Activated naive CD4-positive, alpha-beta T cell treated with anti-CD3 and anti-CD28 coated beads, Interleukin-2, amount 10 ng/mL, durations not matched to agents 7 days and 5 days (primary cell): ENCODE measurements around the gene SETBP1.
"Not testable (repeated sequence)": the region's sequence is repeated elsewhere in the genome, so short reads cannot be mapped to it uniquely, and the experiment has no call there.

Experiments used
- CTCF ChIA-PET: fragments of 350-600 bp; sonication (Branson Sonifier 250); formaldehyde crosslinking; loops from one replicate; lab custom pipeline; 2021; ENCODE audit warnings: antibody characterized with exemption; lab: Charles Lee
- DNase-seq: peaks from one replicate; pipeline ENCODE4 v3.0.0-alpha.2; 2020
- H3K27ac Mint-ChIP-seq: one replicate; pipeline ENCODE4 v1.8.0; 2021; ENCODE audit warnings: mild to moderate bottlenecking, moderate library complexity, mixed read lengths
- H3K27me3 Mint-ChIP-seq: one replicate; pipeline ENCODE4 v1.8.0; 2021; ENCODE audit warnings: mild to moderate bottlenecking, mixed read lengths
- H3K36me3 Mint-ChIP-seq: one replicate; pipeline ENCODE4 v1.8.0; 2021; ENCODE audit warnings: mixed read lengths
- H3K4me1 Mint-ChIP-seq: one replicate; pipeline ENCODE4 v1.8.0; 2021; ENCODE audit warnings: mixed read lengths
- H3K4me3 Mint-ChIP-seq: one replicate; pipeline ENCODE4 v1.8.0; 2021; ENCODE audit warnings: mild to moderate bottlenecking, moderate library complexity, mixed read lengths
- H3K9me3 Mint-ChIP-seq: one replicate; pipeline ENCODE4 v1.8.0; 2021; ENCODE audit warnings: mixed read lengths

The SETBP1 gene

GRCh38 chr18:44705075-44705675 is 24.5 kb downstream of the SETBP1 start:
- CTCF ChIA-PET: no interaction called here
- no peak for DNase-seq
- Mint-ChIP-seq H3K4me3 (no peak overlapping the region), H3K27me3 (peaks cover 65% of the 10 kb centered on the region), H3K9me3 (no peaks in the 10 kb centered on the region), H3K4me1 (peaks cover 8% of the 10 kb centered on the region), H3K36me3 (no peaks in the 10 kb centered on the region), H3K27ac (no peak overlapping the region)

GRCh38 chr18:44708451-44709083 is 27.9 kb downstream of the SETBP1 start:
- peaks cover 72% of the 10 kb centered on the region for H3K27me3 Mint-ChIP-seq
- no peaks in the 10 kb centered on the region for H3K36me3 Mint-ChIP-seq
- CTCF ChIA-PET: no interaction called here
- no peak overlapping the region for H3K27ac Mint-ChIP-seq
- no peaks in the 10 kb centered on the region for H3K9me3 Mint-ChIP-seq
- DNase-seq: no peak
- peaks cover 15% of the 10 kb centered on the region for H3K4me1 Mint-ChIP-seq
- H3K4me3 Mint-ChIP-seq: no peak overlapping the region

- CTCF ChIA-PET: no interaction called here
- Mint-ChIP-seq H3K4me3 (no peak overlapping the region), H3K4me1 (peaks cover 15% of the 10 kb centered on the region), H3K27me3 (peaks cover 67% of the 10 kb centered on the region), H3K27ac (peak overlapping the region; percentile 37), H3K36me3 (no peaks in the 10 kb centered on the region), H3K9me3 (no peaks in the 10 kb centered on the region)
- no peak for DNase-seq
Observed at GRCh38 chr18:44709307-44710126, 28.8 kb downstream of the SETBP1 start.

GRCh38 chr18:44710931-44711330 is 30.2 kb downstream of the SETBP1 start:
- Mint-ChIP-seq H3K36me3 (no peaks in the 10 kb centered on the region), H3K27ac (no peak overlapping the region), H3K4me3 (no peak overlapping the region), H3K9me3 (no peaks in the 10 kb centered on the region), H3K27me3 (peaks cover 73% of the 10 kb centered on the region), H3K4me1 (peaks cover 15% of the 10 kb centered on the region)
- CTCF ChIA-PET: no interaction called here
- no peak for DNase-seq

- H3K36me3 Mint-ChIP-seq: peaks cover 2% of the 10 kb centered on the region
- H3K4me1 Mint-ChIP-seq: peaks cover 24% of the 10 kb centered on the region
- H3K9me3 Mint-ChIP-seq: no peaks in the 10 kb centered on the region
- DNase-seq: no peak
- H3K4me3 Mint-ChIP-seq: no peak overlapping the region
- H3K27ac Mint-ChIP-seq: no peak overlapping the region
- H3K27me3 Mint-ChIP-seq: peaks cover 76% of the 10 kb centered on the region
- CTCF ChIA-PET: no interaction called here
Observed at GRCh38 chr18:44712025-44712424, 31.3 kb downstream of the SETBP1 start.

- H3K4me3 Mint-ChIP-seq: no peak overlapping the region
- peaks cover 2% of the 10 kb centered on the region for H3K36me3 Mint-ChIP-seq
- CTCF ChIA-PET: no interaction called here
- no peak for DNase-seq
- H3K9me3 Mint-ChIP-seq: no peaks in the 10 kb centered on the region
- H3K27ac Mint-ChIP-seq: no peak overlapping the region
- peaks cover 35% of the 10 kb centered on the region for H3K4me1 Mint-ChIP-seq
- H3K27me3 Mint-ChIP-seq: peaks cover 74% of the 10 kb centered on the region
Observed at GRCh38 chr18:44713435-44713834, 32.7 kb downstream of the SETBP1 start.

GRCh38 chr18:44714376-44714775 is 33.7 kb downstream of the SETBP1 start:
- peaks cover 71% of the 10 kb centered on the region for H3K27me3 Mint-ChIP-seq

GRCh38 chr18:44715245-44715644 is 34.6 kb downstream of the SETBP1 start:
- Mint-ChIP-seq H3K36me3 (peaks cover 2% of the 10 kb centered on the region), H3K9me3 (no peaks in the 10 kb centered on the region), H3K27ac (no peak overlapping the region), H3K27me3 (peaks cover 73% of the 10 kb centered on the region), H3K4me1 (peaks cover 27% of the 10 kb centered on the region), H3K4me3 (no peak overlapping the region)
- no peak for DNase-seq
- CTCF ChIA-PET: no interaction called here

More at GRCh38 chr18:44714376-44714775, 33.7 kb downstream of the SETBP1 start:
- Mint-ChIP-seq H3K36me3 (peaks cover 2% of the 10 kb centered on the region), H3K4me3 (no peak overlapping the region), H3K9me3 (no peaks in the 10 kb centered on the region), H3K27ac (no peak overlapping the region), H3K4me1 (peaks cover 35% of the 10 kb centered on the region)
- DNase-seq: no peak
- CTCF ChIA-PET: no interaction called here

GRCh38 chr18:44715842-44716241 is 35.2 kb downstream of the SETBP1 start:
- Mint-ChIP-seq H3K4me1 (peaks cover 28% of the 10 kb centered on the region), H3K9me3 (no peaks in the 10 kb centered on the region), H3K36me3 (peaks cover 2% of the 10 kb centered on the region), H3K27ac (no peak overlapping the region), H3K27me3 (peaks cover 75% of the 10 kb centered on the region), H3K4me3 (no peak overlapping the region)
- CTCF ChIA-PET: no interaction called here
- DNase-seq: no peak

GRCh38 chr18:44716697-44717163 is 36.0 kb downstream of the SETBP1 start:
- Mint-ChIP-seq H3K4me3 (no peak overlapping the region), H3K4me1 (peaks cover 30% of the 10 kb centered on the region), H3K9me3 (no peaks in the 10 kb centered on the region), H3K36me3 (peaks cover 2% of the 10 kb centered on the region), H3K27ac (no peak overlapping the region), H3K27me3 (peaks cover 72% of the 10 kb centered on the region)
- CTCF ChIA-PET: no interaction called here
- peak; percentile 26 for DNase-seq

- peaks cover 70% of the 10 kb centered on the region for H3K27me3 Mint-ChIP-seq
- CTCF ChIA-PET: interaction anchor here (1.4 kb wide), 1 partner anchor 40 kb away, joined by 6 read pairs; no protein-coding TSS in a partner anchor
- H3K9me3 Mint-ChIP-seq: no peaks in the 10 kb centered on the region
- peaks cover 7% of the 10 kb centered on the region for H3K36me3 Mint-ChIP-seq
- H3K4me3 Mint-ChIP-seq: no peak overlapping the region
- H3K27ac Mint-ChIP-seq: no peak overlapping the region
- DNase-seq: no peak
- peaks cover 39% of the 10 kb centered on the region for H3K4me1 Mint-ChIP-seq
Observed at GRCh38 chr18:44719519-44720060, 38.9 kb downstream of the SETBP1 start.

- H3K27ac Mint-ChIP-seq, H3K9me3 Mint-ChIP-seq, H3K4me3 Mint-ChIP-seq, CTCF ChIA-PET, DNase-seq: not testable (repeated sequence)
- H3K4me1 Mint-ChIP-seq: peaks cover 55% of the 10 kb centered on the region
- H3K27me3 Mint-ChIP-seq: peaks cover 52% of the 10 kb centered on the region
- H3K36me3 Mint-ChIP-seq: peaks cover 10% of the 10 kb centered on the region
Observed at GRCh38 chr18:44721748-44722147, 41.1 kb downstream of the SETBP1 start.

- Mint-ChIP-seq H3K27me3 (peaks cover 48% of the 10 kb centered on the region), H3K36me3 (peaks cover 12% of the 10 kb centered on the region), H3K9me3 (no peaks in the 10 kb centered on the region), H3K4me3 (no peak overlapping the region), H3K4me1 (peaks cover 54% of the 10 kb centered on the region), H3K27ac (no peak overlapping the region)
- CTCF ChIA-PET: interaction anchor here (0.9 kb wide), 1 partner anchor 177 kb away, joined by 4 read pairs; no protein-coding TSS in a partner anchor
- no peak for DNase-seq
Observed at GRCh38 chr18:44723411-44723810, 42.7 kb downstream of the SETBP1 start.
